OCI-LY3 (cell line): ENCODE measurements around the gene APOL3.

Experiments
- EZH2phosphoT487 ChIP-seq: fragments of 200-600 bp; shearing (Covaris generic); IDR thresholded peaks from 2 replicates; pipeline ENCODE4 v1.6.1; 2018; ENCODE audit warnings: antibody characterized with exemption, mixed run types, low read depth
- TF ChIP-seq, protein P1 (sequence below): fragments of 200-600, 300-600 bp; sonication (generic); IDR thresholded peaks from 2 replicates; pipeline ENCODE4 v1.5.1; 2014; ENCODE audit warnings: antibody characterized with exemption, low read length, low read depth

DNA sequence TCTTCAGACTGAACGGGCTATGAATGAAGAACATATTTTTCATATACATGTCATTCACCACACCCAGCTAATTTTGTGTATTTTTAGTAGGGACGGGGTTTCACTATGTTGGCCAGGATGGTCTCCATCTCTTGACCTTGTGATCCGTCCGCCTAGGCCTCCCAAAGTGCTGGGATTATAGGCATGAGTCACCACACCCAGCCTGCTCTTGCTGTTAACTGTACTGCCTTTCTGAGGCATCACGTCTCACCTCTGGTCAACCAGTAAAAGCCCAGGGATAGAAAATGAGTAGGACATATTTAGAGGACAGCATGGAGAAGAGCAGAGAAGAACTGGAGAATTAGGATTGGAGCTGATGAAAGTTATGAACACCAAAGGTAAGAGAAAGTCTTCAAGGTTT is 55.6 kb downstream of the APOL3 start:
- TF ChIP-seq, protein P1, sequence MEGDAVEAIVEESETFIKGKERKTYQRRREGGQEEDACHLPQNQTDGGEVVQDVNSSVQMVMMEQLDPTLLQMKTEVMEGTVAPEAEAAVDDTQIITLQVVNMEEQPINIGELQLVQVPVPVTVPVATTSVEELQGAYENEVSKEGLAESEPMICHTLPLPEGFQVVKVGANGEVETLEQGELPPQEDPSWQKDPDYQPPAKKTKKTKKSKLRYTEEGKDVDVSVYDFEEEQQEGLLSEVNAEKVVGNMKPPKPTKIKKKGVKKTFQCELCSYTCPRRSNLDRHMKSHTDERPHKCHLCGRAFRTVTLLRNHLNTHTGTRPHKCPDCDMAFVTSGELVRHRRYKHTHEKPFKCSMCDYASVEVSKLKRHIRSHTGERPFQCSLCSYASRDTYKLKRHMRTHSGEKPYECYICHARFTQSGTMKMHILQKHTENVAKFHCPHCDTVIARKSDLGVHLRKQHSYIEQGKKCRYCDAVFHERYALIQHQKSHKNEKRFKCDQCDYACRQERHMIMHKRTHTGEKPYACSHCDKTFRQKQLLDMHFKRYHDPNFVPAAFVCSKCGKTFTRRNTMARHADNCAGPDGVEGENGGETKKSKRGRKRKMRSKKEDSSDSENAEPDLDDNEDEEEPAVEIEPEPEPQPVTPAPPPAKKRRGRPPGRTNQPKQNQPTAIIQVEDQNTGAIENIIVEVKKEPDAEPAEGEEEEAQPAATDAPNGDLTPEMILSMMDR: no peak
- no peak for TF ChIP-seq EZH2phosphoT487
